Epithelial cell of esophagus (primary cell): Measurements from ENCODE around the gene C1QTNF6.

Experiments
- DNase-seq: peaks from one replicate; pipeline ENCODE4 v3.0.0; 2010; ENCODE audit warnings: low read depth
- H3K4me3 ChIP-seq: 2 replicates; pipeline ENCODE4 v1.5.1; 2011; ENCODE audit warnings: mild to moderate bottlenecking, low read length, control low read depth
- CTCF ChIP-seq: IDR thresholded peaks from 2 replicates; pipeline ENCODE4 v1.5.1; 2011; ENCODE audit warnings: low read depth, mild to moderate bottlenecking, low read length, control low read depth, inconsistent platforms; ENCODE audit not compliant: insufficient read depth; ENCODE audit errors: missing control alignments

The C1QTNF6 gene

GRCh38 chr22:37177221-37177620, 10.8 kb downstream of the C1QTNF6 start:
- no peak for DNase-seq
- TF ChIP-seq CTCF: no peak
- H3K4me3 ChIP-seq: no peak overlapping the region

- H3K4me3 ChIP-seq: no peak overlapping the region
- DNase-seq: no peak
- no peak for TF ChIP-seq CTCF
These were observed 11.5 kb downstream of the C1QTNF6 start for GRCh38 chr22:37176464-37177061.

GRCh38 chr22:37175414-37176281, 12.4 kb downstream of the C1QTNF6 start:
- no peak overlapping the region for H3K4me3 ChIP-seq
- DNase-seq: no peak
- no peak for TF ChIP-seq CTCF

- DNase-seq: no peak
- no peak overlapping the region for H3K4me3 ChIP-seq
- TF ChIP-seq CTCF: no peak
These were observed 13.1 kb downstream of the C1QTNF6 start for GRCh38 chr22:37174964-37175363.

- no peak for DNase-seq
- no peak overlapping the region for H3K4me3 ChIP-seq
- TF ChIP-seq CTCF: no peak
These were observed 14.3 kb downstream of the C1QTNF6 start for GRCh38 chr22:37173709-37174108.

GRCh38 chr22:37172266-37173245, 15.5 kb downstream of the C1QTNF6 start:
- DNase-seq: no peak
- no peak overlapping the region for H3K4me3 ChIP-seq
- TF ChIP-seq CTCF: no peak
